ENCODE results near the gene PDP2. TPM values are rescaled to one million over a fixed set of nuclear protein-coding genes. Genes with fewer than 3 reads are reported as not detected.
A peak's percentile ranks its signal among the peaks of the same experiment; 100 is the strongest.

PDP2 gene
- total and polyA plus RNA-seq, 9 of the 15 experiments (the other 6 are each of a cell fraction or from before 2014, with no cell fraction given), result 2.5 to 24.3 (median 7.2) TPM

GRCh38 chr16:66891797-66892196 lies 11.5 kb downstream of the PDP2 start:
- no peak for DNase-seq (ENCODE audit: extremely low read depth in 1 of 4, low spot score in 3 of 4)
- Histone ChIP-seq H3K9ac (ENCODE audit: insufficient read depth in 1 of 2, low read depth in 2 of 2, low read length in 2 of 2) (no peak overlapping the region; a peak in 1 of 4 replicates), H3K9me1 (ENCODE audit: control insufficient read depth, insufficient read depth, low read length) (no peaks in the 10 kb centered on the region), H2AFZ (ENCODE audit: low read depth, low read length) (no peak overlapping the region), H3K9me3 (replicated peaks; ENCODE audit: control insufficient read depth, insufficient read depth, low read depth, low read length) (no peaks in the 10 kb centered on the region), H3K27me3 (ENCODE audit: control insufficient read depth in 2 of 2, insufficient read depth in 2 of 2, low read length in 2 of 2) (no peaks in the 10 kb centered on the region), H3K79me2 (ENCODE audit: control insufficient read depth, insufficient read depth, low read length) (no peaks in the 10 kb centered on the region), H3K36me3 (ENCODE audit: control insufficient read depth, insufficient read depth, low read length) (peaks cover 29% of the 10 kb centered on the region; the same call in 2 of the 3 replicates), H3K4me2 (ENCODE audit: insufficient read depth, low read length) (no peak overlapping the region), H4K20me1 (replicated peaks; ENCODE audit: control insufficient read depth, insufficient read depth, low read length) (no peaks in the 10 kb centered on the region), H3K4me1 (replicated peaks in 1 of 2; ENCODE audit: control insufficient read depth in 2 of 2, insufficient read depth in 2 of 2, low read length in 2 of 2) (peaks cover 7 to 8% of the 10 kb centered on the region in 2 experiments; a peak in 3 of 5 replicates), H3K4me3 (no peak overlapping the region), H3K27ac (ENCODE audit: extremely low read depth, low read depth, low read length) (no peak overlapping the region)
- CTCF ChIA-PET (ENCODE audit: low intra/inter-chr PET ratio), result interaction anchor here (0.6 kb wide), 1 partner anchor 110 kb away, joined by 3 read pairs; no protein-coding TSS in a partner anchor
- POLR2A ChIA-PET, result interaction anchor here (0.6 kb wide), 1 partner anchor 354 kb away, joined by 3 read pairs; no protein-coding TSS in a partner anchor
- BruUV-seq (replicated peaks), result no TSS peak
- ATAC-seq, result no peak
- intact Hi-C loops (cut with micrococcal nuclease) (no loop called here), in situ Hi-C loops (cut with MboI) (no loop called here)
- FAIRE-seq, result no peak
- TF ChIP-seq HDAC3 (IDR thresholded peaks at IDR 0.05; ENCODE audit: borderline replicate concordance, partially characterized antibody) (no peak), CHD4 (IDR thresholded peaks at IDR 0.05; ENCODE audit: insufficient read depth, insufficient replicate concordance, low read depth, low read length, poor library complexity, severe bottlenecking) (no peak), TCF15 (CRISPR knock-in tag; IDR thresholded peaks at IDR 0.05) (no peak), NFXL1 (CRISPR knock-in tag; IDR thresholded peaks at IDR 0.05) (no peak), ZNF395 (CRISPR knock-in tag; IDR thresholded peaks at IDR 0.05) (no peak), ZNF740 (CRISPR knock-in tag; IDR thresholded peaks at IDR 0.05) (0 out of 2 replicates have a peak, but pooled peaks have one; percentile 46), ZNF740 (tag; IDR thresholded peaks at IDR 0.05) (no peak), ZZZ3 (IDR thresholded peaks at IDR 0.05) (no peak), CEBPZ (IDR thresholded peaks at IDR 0.05; ENCODE audit: borderline replicate concordance, low read depth, low read length) (no peak)
- 79% methylated on average over 6 of the region's 6 CpGs for WGBS (ENCODE audit: insufficient coverage, low coverage, missing lambda C conversion rate)

Measured in K562 (cell line).